K562 (cell line): Measurements from ENCODE around the gene STON2. TPM values are rescaled to one million over a fixed set of nuclear protein-coding genes. Genes with fewer than 3 reads are reported as not detected.

Source experiments
- AFF1 ChIP-seq, 2 experiments: fragments of 450-650 bp; IDR thresholded peaks; 2 replicates each; pipeline ENCODE4 v1.6.1; 2018; ENCODE audit warnings: mild to moderate bottlenecking in 2 of 2, low read depth in 1 of 2; ENCODE audit not compliant: partially characterized antibody in 2 of 2
- CREB1 ChIP-seq, 2 experiments: sonication (generic) in 1 of 2; formaldehyde crosslinking in 1 of 2; IDR thresholded peaks; 2 replicates each; pipeline versions ENCODE4 v1.6.1 to v1.8.0; 2012 to 2022; ENCODE audit warnings: inconsistent platforms in 1 of 2, mild to moderate bottlenecking in 1 of 2, missing genetic modification reagents in 1 of 2, moderate library complexity in 1 of 2
- CXXC5 ChIP-seq: fragments of 250-450 bp; sonication (Bioruptor Pico); IDR thresholded peaks from 2 replicates; pipeline ENCODE4 v1.8.0; 2022; ENCODE audit warnings: inconsistent platforms, mild to moderate bottlenecking, moderate library complexity
- FIP1L1 ChIP-seq: fragments of 200-400 bp; formaldehyde crosslinking; IDR thresholded peaks from 2 replicates; pipeline ENCODE4 v1.6.1; 2018; ENCODE audit warnings: mild to moderate bottlenecking, low read depth, low read length; ENCODE audit not compliant: poor library complexity, severe bottlenecking
- GATA2 ChIP-seq: sonication (generic); formaldehyde crosslinking; IDR thresholded peaks from 2 replicates; pipeline ENCODE4 v1.4.0; 2020; ENCODE audit warnings: mild to moderate bottlenecking, missing genetic modification reagents
- MAFK ChIP-seq: IDR thresholded peaks from 2 replicates; pipeline ENCODE4 v1.6.1; 2011; ENCODE audit warnings: low read length, improper control_type of control experiment
- NCOA6 ChIP-seq: fragments of 450-650 bp; IDR thresholded peaks from 2 replicates; pipeline ENCODE4 v1.6.1; 2017; ENCODE audit warnings: mild to moderate bottlenecking
- NFE2 ChIP-seq: IDR thresholded peaks from 2 replicates; pipeline ENCODE4 v1.6.1; 2014; ENCODE audit warnings: antibody characterized with exemption, low read depth
- NFIC ChIP-seq: fragments of 450-650 bp; IDR thresholded peaks from 2 replicates; pipeline ENCODE4 v1.6.1; 2017; ENCODE audit warnings: mild to moderate bottlenecking, inconsistent platforms
- PYGO2 ChIP-seq: fragments of 450-650 bp; IDR thresholded peaks from 2 replicates; pipeline ENCODE4 v1.6.1; 2016; ENCODE audit warnings: mild to moderate bottlenecking, missing genetic modification characterization, moderate library complexity, missing compliant biosample characterization
- RBM22 ChIP-seq: fragments of 200-400 bp; formaldehyde crosslinking; IDR thresholded peaks from 2 replicates; pipeline ENCODE4 v1.6.1; 2018; ENCODE audit warnings: low read length, low read depth; ENCODE audit not compliant: poor library complexity, severe bottlenecking
- REST ChIP-seq, 2 experiments: fragments of 450-650 bp; formaldehyde crosslinking in 1 of 2; IDR thresholded peaks; 2 replicates each; pipeline versions ENCODE4 v1.4.0 to v1.6.1; 2014 to 2020; ENCODE audit warnings: mild to moderate bottlenecking in 2 of 2, borderline replicate concordance in 1 of 2, low read depth in 1 of 2
- SMARCB1 ChIP-seq: IDR thresholded peaks from 2 replicates; pipeline ENCODE4 v1.6.1; 2011; ENCODE audit warnings: improper control_type of control experiment, low read depth; ENCODE audit not compliant: insufficient read length
- STAT5A ChIP-seq: IDR thresholded peaks from 2 replicates; pipeline ENCODE4 v1.6.1; 2012; ENCODE audit warnings: low read length, inconsistent platforms, borderline replicate concordance
- ZNF589 ChIP-seq: fragments of 200-800 bp; sonication (Bioruptor generic); IDR thresholded peaks from 2 replicates; pipeline ENCODE4 v1.6.1; 2016; ENCODE audit warnings: low read depth, missing genetic modification characterization, missing compliant biosample characterization
- polyA plus RNA-seq, 8 experiments: library from polyadenylated mRNA; depleted of rRNA in 4 of 8; stranded (reverse) in 5 of 8; unstranded in 3 of 8; fragments of >200 nt; fragmentation: Nextera tagmentation in 2 of 8; fragmentation: Illumina TruSeq in 1 of 8; extraction: Ambion mirVana in 2 of 8; extraction: Trizol in 1 of 8; gene quantifications; 2 replicates each; pipeline versions ENCODE4 v1.2.1 to v1.2.3, GENCODE V29; 2011 to 2014; ENCODE audit warnings: inconsistent platforms in 1 of 8, missing spikeins in 1 of 8
- total RNA-seq, 7 experiments: library from RNA; depleted of rRNA in 6 of 7; stranded (reverse); fragments of >200 nt in 6 of 7; fragmentation: Illumina TruSeq in 2 of 7; extraction: Trizol in 2 of 7; gene quantifications; 2 replicates each; pipeline versions ENCODE4 v1.2.1 to v1.2.3, GENCODE V29; 2011 to 2021; ENCODE audit warnings: low replicate concordance in 1 of 7

The STON2 gene
- total and polyA plus RNA-seq, 9 of the 15 experiments (the other 6 are each of a cell fraction or from before 2014, with no cell fraction given), result 7.8 to 99.3 (median 53.5) TPM

- 0 out of 2 replicates have a peak, but pooled peaks have one; percentile 21 for TF ChIP-seq REST (IDR thresholded peaks at IDR 0.05; ENCODE audit: borderline replicate concordance)
- TF ChIP-seq REST (CRISPR knock-in tag; IDR thresholded peaks at IDR 0.05; ENCODE audit: low read depth), result no peak
- TF ChIP-seq NCOA6, result no peak
- peak; percentile 68; the same call in 1 of the 2 replicates for TF ChIP-seq MAFK
- TF ChIP-seq GATA2 (CRISPR knock-in tag), result peak; percentile 22; the same call in 1 of the 2 replicates
- no peak for TF ChIP-seq SMARCB1
- TF ChIP-seq AFF1 (IDR thresholded peaks at IDR 0.05; ENCODE audit: low read depth in 1 of 2, partially characterized antibody in 2 of 2), result no peak
- peak; percentile 70 for TF ChIP-seq NFE2
- peak; percentile 45; the same call in 1 of the 2 replicates for TF ChIP-seq STAT5A
- 0 out of 2 replicates have a peak, but pooled peaks have one; percentile 22 for TF ChIP-seq CXXC5
- TF ChIP-seq ZNF589, result no peak
- TF ChIP-seq RBM22, result no peak
- no peak for TF ChIP-seq PYGO2 (tag)
- TF ChIP-seq CREB1 (IDR thresholded peaks at IDR 0.05), result peak; percentile 71
- no peak for TF ChIP-seq CREB1 (CRISPR knock-in tag; IDR thresholded peaks at IDR 0.05)
- no peak for TF ChIP-seq FIP1L1
- TF ChIP-seq NFIC, result peak; percentile 88
These were observed at the start of gene STON2 (continued) for GRCh38 chr14:81400202-81400678.
